ENCODE measurements around the gene FILIP1. TPM values are rescaled to one million over a fixed set of nuclear protein-coding genes. Genes with fewer than 3 reads are reported as not detected.

Gene FILIP1
- total and polyA plus RNA-seq, 2 of the 8 experiments (the other 6 are each of a cell fraction or from before 2014, with no cell fraction given): 2.4 to 5.7 TPM

- 89% methylated on average over 9 of the region's 9 CpGs; no CpG with 5 or more reads in 1 of the 2 experiments for WGBS, 2 experiments (ENCODE audit: extremely low coverage in 1 of 2, insufficient coverage in 1 of 2, insufficient read length in 1 of 2, insufficient replicate concordance in 2 of 2, low coverage in 1 of 2, low lambda C conversion rate in 2 of 2, missing lambda C conversion rate in 1 of 2)
Observed at GRCh38 chr6:75345413-75345812, 148.2 kb downstream of the FILIP1 start.

More at GRCh38 chr6:75345413-75345812, 148.2 kb downstream of the FILIP1 start:
- H2BK20ac ChIP-seq (ENCODE audit: low read length): no peak overlapping the region
- peaks cover 6% of the 10 kb centered on the region; the same call in 1 of the 2 replicates for H3K23me2 ChIP-seq (ENCODE audit: low read depth, low read length)
- H2BK5ac ChIP-seq (ENCODE audit: low read depth, low read length): no peak overlapping the region
- H3K56ac ChIP-seq (replicated peaks; ENCODE audit: insufficient read length, low read depth, low read length): no peak overlapping the region
- POLR2A ChIA-PET (ENCODE audit: partially characterized antibody): interaction anchor here (1.1 to 3.8 kb wide), 2 partner anchors 9 to 11 kb away, joined by 5 to 14 read pairs; no protein-coding TSS in a partner anchor
- no peak overlapping the region for H3K14ac ChIP-seq (ENCODE audit: insufficient read length)
- H2AK5ac ChIP-seq (ENCODE audit: low read depth, low read length): no peak overlapping the region
- H3K27me3 ChIP-seq (replicated peaks in 1 of 4; ENCODE audit: control insufficient read depth in 3 of 4, extremely low read depth in 1 of 4, insufficient read depth in 3 of 4, low read length in 3 of 4): no peaks in the 10 kb centered on the region
- no peak overlapping the region for H3K9ac ChIP-seq (replicated peaks in 1 of 4; ENCODE audit: extremely low read depth in 1 of 4, low read depth in 3 of 4, low read length in 3 of 4)
- FAIRE-seq: no peak
- H3K23ac ChIP-seq (ENCODE audit: insufficient read length): no peak overlapping the region
- no peak for DNase-seq (ENCODE audit: low read depth in 1 of 2, low spot score in 2 of 2)
- no peak overlapping the region for H4K91ac ChIP-seq (replicated peaks; ENCODE audit: insufficient read length, low read length)
- H2BK12ac ChIP-seq (ENCODE audit: low read depth, low read length): no peak overlapping the region
- H3K9me3 ChIP-seq (ENCODE audit: insufficient read depth in 2 of 2, low read depth in 1 of 2, low read length in 1 of 2): no peaks in the 10 kb centered on the region
- no peak overlapping the region for H3K4me2 ChIP-seq (ENCODE audit: insufficient read depth in 1 of 2, low read depth in 2 of 2, low read length in 2 of 2)
- H4K5ac ChIP-seq (ENCODE audit: insufficient read length, low read depth, low read length): no peak overlapping the region
- H4K20me1 ChIP-seq (replicated peaks in 1 of 2; ENCODE audit: control insufficient read depth in 1 of 2, insufficient read depth in 2 of 2, low read length in 2 of 2): no peaks in the 10 kb centered on the region
- no peak overlapping the region for H3K18ac ChIP-seq (ENCODE audit: extremely low read depth, low read length)
- no peak overlapping the region for H2AFZ ChIP-seq (ENCODE audit: low read length)
- no peak overlapping the region for H2BK120ac ChIP-seq (replicated peaks; ENCODE audit: low read depth, low read length)
- H3K4ac ChIP-seq (replicated peaks; ENCODE audit: insufficient read length, low read depth, low read length): no peak overlapping the region
- no peaks in the 10 kb centered on the region for H3K79me1 ChIP-seq (ENCODE audit: low read depth, low read length)
- peaks cover 0 to 4% (median 3%) of the 10 kb centered on the region in 4 experiments; a peak in 4 of 7 replicates for H3K4me1 ChIP-seq (replicated peaks in 1 of 4; ENCODE audit: control insufficient read depth in 3 of 4, insufficient read depth in 4 of 4, low read length in 3 of 4)
- H3K79me2 ChIP-seq (ENCODE audit: control insufficient read depth in 1 of 2, insufficient read depth in 2 of 2, low read length in 2 of 2): no peaks in the 10 kb centered on the region
- no peaks in the 10 kb centered on the region for H3K36me3 ChIP-seq (ENCODE audit: control insufficient read depth in 2 of 4, insufficient read depth in 4 of 4, low read length in 3 of 4)
- no peak overlapping the region for H2BK15ac ChIP-seq (ENCODE audit: low read length)
- H3K27ac ChIP-seq (ENCODE audit: low read depth, low read length): no peak overlapping the region
- CTCF ChIA-PET (ENCODE audit: partially characterized antibody): interaction anchor here (0.6 to 1.4 kb wide), 4 partner anchors 21 to 151 kb away, joined by 3 to 5 read pairs (median 4); no protein-coding TSS in a partner anchor
- TF ChIP-seq MAX (IDR thresholded peaks at IDR 0.05) (no peak), TBP (IDR thresholded peaks at IDR 0.05; ENCODE audit: low read depth, low read length) (no peak), BCL11A (IDR thresholded peaks at IDR 0.05; ENCODE audit: low read depth in 2 of 2, low read length in 2 of 2) (no peak), CEBPB (IDR thresholded peaks at IDR 0.05; ENCODE audit: low read depth, low read length) (no peak)
- H3K4me3 ChIP-seq (ENCODE audit: extremely low read depth in 1 of 4, insufficient read depth in 2 of 4, low read depth in 3 of 4, low read length in 4 of 4): no peak overlapping the region
- H4K8ac ChIP-seq (ENCODE audit: extremely low read depth, insufficient read depth, low read length): no peak overlapping the region

Data from H1 (cell line).